Erythroblast (primary cell): ENCODE data around the gene AGK.

Source experiments
- DNase-seq, 2 experiments: peaks; one replicate each; lab custom pipeline; 2025; lab: John Stamatoyannopoulos, UW
- GATA1 ChIP-seq: IDR thresholded peaks from 2 replicates; pipeline ENCODE4 v1.6.1; 2011; ENCODE audit warnings: low read depth, mild to moderate bottlenecking, control low read depth, low read length, moderate library complexity
- POLR2A ChIP-seq: IDR thresholded peaks from 2 replicates; pipeline ENCODE4 v1.6.1; 2011; ENCODE audit warnings: mild to moderate bottlenecking, low read length

The AGK gene

DNA sequence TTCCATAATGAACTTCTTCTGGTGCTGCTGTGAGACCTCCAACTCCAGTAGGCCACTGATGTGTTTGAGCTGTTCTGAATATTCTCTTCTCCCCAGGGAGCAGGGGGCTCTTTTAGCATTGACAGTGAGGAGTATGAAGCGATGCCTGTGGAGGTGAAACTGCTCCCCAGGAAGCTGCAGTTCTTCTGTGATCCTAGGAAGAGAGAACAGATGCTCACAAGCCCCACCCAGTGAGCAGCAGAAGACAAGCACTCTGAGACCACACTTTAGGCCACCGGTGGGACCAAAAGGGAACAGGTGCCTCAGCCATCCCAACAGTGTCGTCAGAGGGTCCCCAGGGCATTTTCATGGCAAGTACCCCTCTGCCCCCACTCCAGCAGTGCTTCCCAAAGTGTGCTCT lies 101.5 kb downstream of the AGK start:
- no peak for DNase-seq
- no peak for TF ChIP-seq GATA1
- TF ChIP-seq POLR2A = no peak

DNA sequence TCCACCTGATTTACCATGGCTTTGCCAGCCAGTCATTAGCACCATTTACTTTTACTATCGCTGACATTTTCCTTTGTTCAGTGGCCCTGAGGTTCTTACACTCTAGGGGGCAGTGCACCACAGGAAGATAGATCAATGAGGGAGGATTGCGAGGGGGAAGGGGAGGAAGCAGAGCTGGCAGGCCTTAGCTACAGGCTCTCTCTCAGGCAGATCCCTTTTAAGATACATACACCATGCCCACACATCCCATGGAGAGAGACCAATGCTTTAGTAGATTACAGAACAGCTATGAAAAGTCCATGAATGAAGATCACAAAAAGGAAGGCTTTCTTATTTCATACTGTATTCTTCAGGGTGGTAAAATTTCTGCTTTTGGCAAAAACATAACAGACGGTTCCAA lies 103.3 kb downstream of the AGK start:
- no peak for TF ChIP-seq POLR2A
- TF ChIP-seq GATA1 = no peak
- DNase-seq = peak; percentile 66 to 68

DNA sequence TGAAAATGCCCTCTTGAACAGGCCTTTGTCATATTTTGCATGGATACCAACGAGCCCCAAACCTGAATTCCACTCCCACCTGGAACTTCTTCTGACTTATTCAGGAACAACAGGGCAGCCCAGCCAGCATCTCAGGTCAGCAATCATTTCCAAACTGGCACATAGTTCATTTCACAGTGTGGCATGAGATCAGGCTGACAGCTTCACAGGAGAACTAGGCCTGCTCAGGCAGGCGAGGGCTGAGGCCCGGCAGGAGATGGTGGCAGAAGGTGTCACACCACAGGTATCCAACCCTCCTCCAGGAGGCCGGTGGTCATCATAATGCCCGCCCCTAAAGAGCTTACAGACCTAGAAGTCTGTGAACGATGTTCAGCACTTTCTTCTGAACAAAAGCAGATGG lies 108.3 kb downstream of the AGK start:
- DNase-seq = no peak
- TF ChIP-seq GATA1 (no peak), POLR2A (no peak)

DNA sequence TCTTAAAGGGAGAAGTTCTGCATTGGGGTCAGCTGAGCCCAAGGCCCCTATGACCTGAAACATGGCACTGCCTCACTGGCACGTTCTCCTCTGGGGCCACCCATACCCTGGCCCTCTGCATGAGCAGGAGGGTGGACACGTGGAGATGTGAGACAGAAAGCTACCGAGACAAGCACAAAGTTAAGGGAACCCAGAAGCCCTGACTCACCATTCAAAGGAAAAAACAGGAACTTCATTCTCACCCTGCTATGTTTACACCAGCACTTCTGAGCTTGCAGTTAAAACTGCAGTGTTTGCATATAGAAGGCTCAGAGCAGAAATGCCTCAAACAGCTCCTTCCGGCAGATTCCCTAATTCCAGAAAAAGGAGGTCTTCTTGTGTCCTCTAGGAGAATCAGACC lies 109.0 kb downstream of the AGK start:
- DNase-seq = peak in 1 of 2 experiments; percentile 50
- TF ChIP-seq GATA1 = no peak
- TF ChIP-seq POLR2A = no peak

DNA sequence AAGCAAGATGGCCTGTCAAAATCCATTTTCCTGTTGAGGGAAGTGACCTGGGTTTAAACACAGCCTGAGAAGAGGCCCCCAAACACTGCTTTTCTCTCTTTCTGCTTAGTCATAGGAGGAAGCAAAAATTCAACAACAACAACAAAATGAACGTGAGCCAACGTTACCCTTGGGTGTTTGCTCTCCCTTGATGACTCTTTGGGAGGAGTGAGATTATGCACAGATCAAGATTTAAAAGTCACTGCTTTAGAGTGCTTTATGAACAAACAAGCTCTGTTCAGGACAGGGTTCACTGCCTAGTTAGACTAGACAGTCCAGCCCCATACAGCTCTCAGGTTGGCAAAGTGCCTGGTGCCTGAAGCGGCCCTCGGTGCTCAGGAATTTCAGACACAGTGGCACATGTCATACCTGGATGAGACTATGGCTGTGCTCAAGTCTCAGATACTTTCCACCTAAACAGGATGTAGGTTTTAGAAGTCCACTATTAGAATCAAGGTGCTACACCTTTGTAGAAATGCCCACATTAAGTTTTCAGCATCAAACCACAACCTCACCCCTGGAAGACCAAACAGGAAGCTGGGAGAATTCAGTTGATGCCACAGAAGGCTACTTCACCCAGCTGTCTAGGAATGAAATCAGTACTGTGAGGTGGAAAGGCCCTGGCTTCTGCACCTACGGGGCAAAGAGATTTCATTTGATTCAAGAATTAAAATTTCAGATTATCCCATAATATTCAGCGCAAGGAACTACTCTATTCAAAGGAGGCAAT lies 112.1 kb downstream of the AGK start:
- peak; percentile 41 to 69 for DNase-seq
- TF ChIP-seq POLR2A (no peak), GATA1 (no peak)

DNA sequence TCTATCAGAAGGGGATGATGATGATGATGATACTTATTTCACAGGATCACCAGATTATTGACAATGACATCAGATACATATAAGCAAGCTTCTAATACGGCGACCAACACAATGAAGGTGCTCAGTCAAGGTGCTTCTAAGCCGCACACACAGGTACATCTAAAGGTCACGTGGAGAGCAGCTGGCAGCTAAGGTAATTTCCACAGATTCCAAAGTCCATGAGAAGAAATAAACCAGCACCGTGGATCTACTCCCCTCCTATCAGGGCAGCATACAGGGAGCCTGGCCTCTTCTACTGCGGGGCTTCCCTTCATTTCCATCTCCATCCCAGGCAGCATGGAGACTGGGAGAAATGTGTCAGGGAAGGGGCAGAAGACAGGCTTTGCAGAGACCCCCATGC lies 113.2 kb downstream of the AGK start:
- TF ChIP-seq POLR2A = no peak
- TF ChIP-seq GATA1 = no peak
- no peak for DNase-seq

DNA sequence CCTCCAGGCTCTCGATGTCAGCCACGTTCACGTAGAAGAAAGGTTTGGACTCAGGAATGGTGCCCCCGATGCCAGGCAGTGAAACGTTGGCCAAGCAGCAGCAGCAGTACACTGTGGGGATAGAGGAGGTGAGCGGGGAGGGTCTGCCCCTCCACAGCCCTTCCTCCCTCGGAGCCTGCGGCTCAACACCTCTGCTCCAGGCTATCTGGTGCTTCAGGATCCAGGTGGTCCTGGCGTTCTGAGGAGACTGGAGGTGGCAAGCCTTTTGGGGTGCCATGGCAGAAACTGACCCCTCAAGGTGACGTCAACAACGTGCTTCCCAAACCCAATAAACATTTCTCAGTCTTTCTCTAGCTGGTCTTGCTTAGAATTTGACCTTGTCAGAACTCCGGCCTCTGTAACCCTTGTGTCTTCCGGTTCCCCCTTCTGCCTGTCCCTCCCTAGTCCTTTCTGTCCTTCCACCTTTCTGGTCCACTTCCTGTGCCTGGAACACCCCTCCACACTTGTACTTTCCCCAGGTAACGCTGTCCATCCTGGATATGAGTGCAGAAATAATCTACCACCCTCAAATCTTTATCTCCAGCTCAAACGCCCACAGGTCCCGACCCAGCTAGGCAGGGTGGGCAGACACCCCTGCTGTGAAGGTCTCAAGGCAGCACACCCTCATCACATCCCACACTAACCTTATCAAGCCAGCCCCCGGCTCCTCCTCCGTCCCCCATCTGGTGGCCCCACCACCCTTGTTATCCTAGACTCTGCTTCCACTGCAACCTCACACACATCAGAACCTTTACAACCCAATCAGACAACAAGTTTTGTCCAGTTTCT lies 114.2 kb downstream of the AGK start:
- TF ChIP-seq GATA1 (no peak), POLR2A (no peak)
- DNase-seq = no peak

DNA sequence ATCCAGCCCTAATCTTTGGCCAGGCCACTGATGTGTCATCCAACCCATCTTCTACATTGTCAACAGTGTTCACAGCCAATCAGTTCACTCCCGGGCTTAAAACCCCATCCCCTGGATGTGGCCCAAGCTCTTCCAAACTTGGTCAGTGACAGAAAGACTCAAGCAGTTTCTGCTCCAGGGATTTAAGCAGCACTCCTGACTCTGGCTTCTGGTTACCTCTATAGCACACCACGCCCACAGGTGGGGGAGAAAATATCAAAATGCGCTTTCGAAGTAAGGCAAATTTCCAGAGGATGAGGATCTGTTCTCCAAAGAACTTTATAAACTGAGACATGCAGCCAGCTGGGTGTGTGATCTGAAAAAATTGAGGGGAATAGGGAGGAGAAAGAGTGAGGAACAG lies 114.9 kb downstream of the AGK start:
- DNase-seq = peak in 1 of 2 experiments; percentile 27
- TF ChIP-seq POLR2A (no peak), GATA1 (no peak)

DNA sequence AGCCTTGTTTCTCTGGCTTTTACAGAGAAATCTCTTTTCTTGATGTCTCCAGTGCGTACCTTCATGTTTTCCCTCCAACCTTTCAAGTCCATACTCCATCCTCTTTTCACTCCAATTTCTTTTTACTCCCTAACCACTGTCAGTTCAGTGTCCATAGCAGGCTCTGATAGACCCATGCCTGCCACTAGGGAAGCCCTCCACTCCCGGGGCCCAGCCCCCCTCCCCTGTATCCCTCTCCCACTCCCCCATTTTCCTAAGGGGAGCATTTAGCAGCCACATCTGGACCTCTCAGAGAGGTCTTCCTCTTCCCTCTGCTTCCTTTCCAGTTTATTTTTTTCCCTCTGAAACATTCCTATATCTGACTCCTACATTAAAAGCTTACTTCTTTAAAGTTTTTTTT lies 117.6 kb downstream of the AGK start:
- no peak for DNase-seq
- TF ChIP-seq POLR2A (no peak), GATA1 (no peak)

DNA sequence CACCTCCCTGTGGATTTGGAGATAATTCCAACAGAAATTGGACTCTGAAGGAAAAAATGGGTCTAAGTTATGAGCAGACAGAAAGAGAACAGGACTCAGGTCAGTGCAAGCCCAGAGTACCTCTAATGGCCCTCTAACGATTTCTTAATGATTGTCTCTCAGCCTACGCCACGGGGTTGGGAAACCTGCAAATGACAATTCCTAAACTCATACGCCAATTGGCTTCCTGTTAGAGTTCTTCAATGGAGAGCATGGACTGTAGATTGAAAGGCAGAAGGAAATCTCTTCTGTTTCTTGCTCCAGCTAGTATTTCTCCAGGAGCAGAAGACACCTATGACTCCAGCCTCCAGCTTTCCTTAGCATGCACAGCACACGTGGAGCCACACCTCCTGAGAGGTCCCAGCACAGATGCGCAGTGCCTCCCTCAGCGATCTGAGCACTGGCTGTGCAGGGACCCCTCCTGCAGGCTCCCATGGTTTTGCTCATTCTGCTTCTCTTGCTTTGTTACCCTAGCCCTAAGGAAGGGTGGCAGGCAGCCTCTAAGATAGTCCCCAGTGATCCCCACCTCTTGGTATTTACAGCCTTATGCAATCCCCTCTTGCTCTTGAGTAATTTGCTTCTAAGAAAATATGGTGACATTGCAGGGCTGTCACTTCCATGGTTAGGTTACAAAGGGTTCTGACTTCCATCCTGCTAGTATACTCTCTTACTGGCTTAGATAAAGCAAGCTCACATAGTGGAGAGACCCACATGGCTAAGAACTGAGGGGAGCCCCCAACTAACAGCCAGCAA lies 120.7 kb downstream of the AGK start:
- DNase-seq = peak in 1 of 2 experiments; percentile 15
- TF ChIP-seq POLR2A = no peak
- no peak for TF ChIP-seq GATA1

DNA sequence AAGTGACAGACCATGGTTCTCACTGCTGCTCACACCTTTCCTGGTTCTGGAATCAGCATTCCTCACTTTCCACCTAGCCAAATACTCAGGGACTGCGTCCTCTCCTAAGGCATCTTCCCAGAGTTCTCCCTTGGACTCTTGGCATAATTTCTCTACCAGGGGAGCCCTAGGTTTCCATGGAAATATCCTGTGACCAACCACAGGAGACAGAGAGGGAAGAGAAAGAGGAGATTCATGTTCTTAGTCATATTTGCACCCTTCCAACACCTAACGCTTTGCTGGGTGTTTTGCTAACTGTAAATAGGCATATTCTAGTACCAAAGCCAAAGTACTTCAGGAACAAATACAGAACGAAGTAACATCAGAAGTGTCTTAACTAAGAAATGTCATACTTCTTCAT lies 122.1 kb downstream of the AGK start:
- no peak for DNase-seq
- TF ChIP-seq GATA1 = no peak
- no peak for TF ChIP-seq POLR2A

DNA sequence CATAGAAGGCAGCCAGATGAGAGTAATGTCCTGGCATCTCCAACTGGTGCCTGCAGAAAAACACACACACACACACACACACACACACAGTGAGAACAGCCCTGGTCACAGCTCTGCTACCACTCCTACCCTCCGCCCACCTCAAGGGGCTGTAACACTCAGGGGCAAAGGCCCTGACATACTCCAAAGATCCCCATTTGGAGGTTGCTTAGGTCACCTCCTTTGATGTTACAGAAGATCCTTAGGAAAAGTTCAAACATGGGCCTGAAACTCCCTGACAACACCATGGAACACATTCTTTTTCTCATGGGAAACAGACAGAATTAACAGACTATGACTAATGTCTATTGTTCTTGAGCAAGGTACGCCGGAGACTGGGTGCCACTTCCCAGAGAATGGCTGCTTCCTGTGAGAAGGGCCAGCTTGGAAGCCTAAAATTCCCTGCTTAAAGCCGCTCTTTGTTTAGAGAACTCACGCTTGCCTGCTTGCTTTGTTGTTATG lies 123.0 kb downstream of the AGK start:
- TF ChIP-seq GATA1 = no peak
- no peak for TF ChIP-seq POLR2A
- DNase-seq = no peak

DNA sequence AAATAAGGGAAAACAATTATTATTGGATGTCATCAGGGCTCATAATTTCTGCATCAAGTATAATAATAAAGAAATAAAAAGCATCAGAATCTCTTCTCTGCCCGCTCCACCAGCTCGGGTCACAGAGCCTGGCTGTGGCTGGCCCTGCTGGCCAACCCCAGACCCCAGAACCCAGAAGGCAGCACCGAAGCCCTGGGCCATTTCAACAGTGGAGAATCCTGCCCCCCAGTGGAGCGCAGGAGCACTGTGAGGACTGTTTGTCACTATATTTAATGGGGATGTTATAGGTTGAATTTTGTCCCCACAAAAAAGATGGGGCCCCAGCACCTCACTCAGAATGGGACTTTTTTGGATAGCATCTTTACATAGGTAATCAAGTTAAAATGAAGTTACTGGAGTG lies 123.5 kb downstream of the AGK start:
- no peak for TF ChIP-seq POLR2A
- no peak for TF ChIP-seq GATA1
- peak; percentile 5 to 37 for DNase-seq
